Gastrocnemius medialis (tissue), 4 donors: Measurements from ENCODE around the gene KCP.

ENCODE experiments used
- POLR2A ChIP-seq, 2 donors: fragments of 450-650 bp; IDR thresholded peaks; one replicate each; pipeline ENCODE4 v1.6.1; 2017; ENCODE audit warnings: antibody characterized with exemption in 2 of 2, mild to moderate bottlenecking in 2 of 2, moderate library complexity in 2 of 2
- TF ChIP-seq, protein P1 (sequence below), 5 experiments: fragments of 450-650 bp in 3 of 5; fragments of 200-600 bp in 2 of 5; sonication (generic) in 2 of 5; IDR thresholded peaks in 4 of 5; conservative IDR thresholded peaks in 1 of 5; 1 replicate in 4 of 5; 2 replicates in 1 of 5; pipeline ENCODE4 v1.5.1; 2016 to 2019; ENCODE audit warnings: antibody characterized with exemption in 5 of 5, mild to moderate bottlenecking in 3 of 5, moderate library complexity in 3 of 5

GRCh38 chr7:128858380-128859231 lies 51.9 kb downstream of the KCP start:
- TF ChIP-seq, protein P1, sequence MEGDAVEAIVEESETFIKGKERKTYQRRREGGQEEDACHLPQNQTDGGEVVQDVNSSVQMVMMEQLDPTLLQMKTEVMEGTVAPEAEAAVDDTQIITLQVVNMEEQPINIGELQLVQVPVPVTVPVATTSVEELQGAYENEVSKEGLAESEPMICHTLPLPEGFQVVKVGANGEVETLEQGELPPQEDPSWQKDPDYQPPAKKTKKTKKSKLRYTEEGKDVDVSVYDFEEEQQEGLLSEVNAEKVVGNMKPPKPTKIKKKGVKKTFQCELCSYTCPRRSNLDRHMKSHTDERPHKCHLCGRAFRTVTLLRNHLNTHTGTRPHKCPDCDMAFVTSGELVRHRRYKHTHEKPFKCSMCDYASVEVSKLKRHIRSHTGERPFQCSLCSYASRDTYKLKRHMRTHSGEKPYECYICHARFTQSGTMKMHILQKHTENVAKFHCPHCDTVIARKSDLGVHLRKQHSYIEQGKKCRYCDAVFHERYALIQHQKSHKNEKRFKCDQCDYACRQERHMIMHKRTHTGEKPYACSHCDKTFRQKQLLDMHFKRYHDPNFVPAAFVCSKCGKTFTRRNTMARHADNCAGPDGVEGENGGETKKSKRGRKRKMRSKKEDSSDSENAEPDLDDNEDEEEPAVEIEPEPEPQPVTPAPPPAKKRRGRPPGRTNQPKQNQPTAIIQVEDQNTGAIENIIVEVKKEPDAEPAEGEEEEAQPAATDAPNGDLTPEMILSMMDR (IDR thresholded peaks at IDR 0.05 in 4 of 5, conservative IDR thresholded peaks at IDR 0.05 in 1 of 5): no peak
- TF ChIP-seq POLR2A (IDR thresholded peaks at IDR 0.05): no peak
